A549 (cell line): ENCODE measurements around the gene SEC16B. TPM values are rescaled to one million over a fixed set of nuclear protein-coding genes. Genes with fewer than 3 reads are reported as not detected.

ENCODE experiments used
- ATAC-seq, 2 experiments: fragments of 200-7000 bp in 1 of 2; fragments of >200 bp in 1 of 2; cut with Nextera tagmentation in 1 of 2; cut with Tn5 transposase in 1 of 2; 3 replicates each; pipeline versions ENCODE4 v1.8.0 to v1.9.1; 2018 to 2020; ENCODE audit warnings: mild to moderate bottlenecking in 1 of 2, moderate library complexity in 1 of 2
- CTCF ChIA-PET: fragments of 300-600 bp; sonication (Branson Sonifier 250); formaldehyde crosslinking; extraction: SDS; loops from one replicate; lab custom pipeline; 2021; ENCODE audit warnings: antibody characterized with exemption, inconsistent platforms; lab: Yijun Ruan, JAX
- POLR2A ChIA-PET: fragments of 350-600 bp; formaldehyde crosslinking; extraction: SDS; loops from one replicate; lab custom pipeline; 2021; ENCODE audit warnings: antibody characterized with exemption, inconsistent platforms; lab: Yijun Ruan, JAX
- DNase-seq, 2 experiments: peaks; one replicate each; pipeline versions ENCODE4 v3.0.0 to v3.0.0-alpha.2; 2011 to 2016; ENCODE audit warnings: low read depth in 1 of 2, low spot score in 1 of 2
- FAIRE-seq: peaks from 2 replicates; lab custom pipeline; 2011; peaks lifted over from hg19 to GRCh38; lab: Jason Lieb, UNC
- H3K27ac ChIP-seq, 2 experiments: fragments of >200 bp; sonication (Bioruptor Twin); formaldehyde crosslinking; 3 replicates each; pipeline ENCODE4 v1.5.1; 2016 to 2017
- H3K4me1 ChIP-seq: fragments of >200 bp; sonication (Bioruptor Twin); formaldehyde crosslinking; 3 replicates; pipeline ENCODE4 v1.6.1; 2016
- H3K4me2 ChIP-seq: fragments of >200 bp; sonication (Bioruptor Twin); formaldehyde crosslinking; 3 replicates; pipeline ENCODE4 v1.6.1; 2016
- H3K4me3 ChIP-seq: fragments of >200 bp; sonication (Bioruptor Twin); formaldehyde crosslinking; 3 replicates; pipeline ENCODE4 v1.5.1; 2016
- H3K9me3 ChIP-seq: fragments of >200 bp; sonication (Bioruptor Twin); formaldehyde crosslinking; 3 replicates; pipeline ENCODE4 v1.6.1; 2016
- CEBPB ChIP-seq, 2 experiments: fragments of >200 bp in 1 of 2; sonication (Bioruptor Twin) in 1 of 2; formaldehyde crosslinking in 1 of 2; IDR thresholded peaks; 2 replicates each; pipeline ENCODE4 v1.6.1; 2012 to 2016
- EHMT2 ChIP-seq: fragments of 200-600 bp; sonication (generic); IDR thresholded peaks from 2 replicates; pipeline ENCODE4 v1.6.1; 2016; ENCODE audit warnings: antibody characterized with exemption, low read depth, mild to moderate bottlenecking, moderate library complexity
- FOSL2 ChIP-seq, 2 experiments: fragments of 450-650 bp in 1 of 2; fragments of >200 bp in 1 of 2; sonication (Bioruptor Twin) in 1 of 2; formaldehyde crosslinking; IDR thresholded peaks; 2 replicates each; pipeline versions ENCODE4 v1.5.0 to v1.6.1; 2016 to 2020; ENCODE audit warnings: mild to moderate bottlenecking in 1 of 2, moderate library complexity in 1 of 2
- GATA3 ChIP-seq: IDR thresholded peaks from 2 replicates; pipeline ENCODE4 v1.6.1; 2012; ENCODE audit warnings: borderline replicate concordance
- HDAC2 ChIP-seq: fragments of 200-600 bp; sonication (generic); IDR thresholded peaks from 2 replicates; pipeline ENCODE4 v1.6.1; 2016
- HOXB13 ChIP-seq: fragments of 250-450 bp; sonication (Bioruptor Pico); IDR thresholded peaks from 2 replicates; pipeline ENCODE4 v1.5.0; 2020; ENCODE audit warnings: low read depth, mild to moderate bottlenecking, moderate library complexity
- HOXB5 ChIP-seq: fragments of 250-450 bp; sonication (Bioruptor Pico); IDR thresholded peaks from 2 replicates; pipeline ENCODE4 v1.5.0; 2020; ENCODE audit warnings: mild to moderate bottlenecking, moderate library complexity
- JUNB ChIP-seq: fragments of >200 bp; sonication (Bioruptor Twin); formaldehyde crosslinking; IDR thresholded peaks from 2 replicates; pipeline ENCODE4 v1.6.1; 2016
- KDM1A ChIP-seq: fragments of 200-600 bp; sonication (generic); IDR thresholded peaks from 2 replicates; pipeline ENCODE4 v1.6.1; 2016; ENCODE audit warnings: low read depth, mild to moderate bottlenecking
- MAFK ChIP-seq: fragments of 450-650 bp; IDR thresholded peaks from 2 replicates; pipeline ENCODE4 v1.6.1; 2014; ENCODE audit not compliant: partially characterized antibody
- MYC ChIP-seq: IDR thresholded peaks from 2 replicates; pipeline ENCODE4 v1.6.1; 2012; ENCODE audit warnings: mild to moderate bottlenecking, inconsistent platforms, low read length, improper control_type of control experiment, borderline replicate concordance
- NFE2L2 ChIP-seq: fragments of 150-350 bp; conservative IDR thresholded peaks from 2 replicates; pipeline ENCODE4 v1.6.1; 2014; ENCODE audit warnings: low read length
- PHF8 ChIP-seq: fragments of 200-600 bp; sonication (generic); IDR thresholded peaks from 2 replicates; pipeline ENCODE4 v1.6.1; 2016; ENCODE audit warnings: low read depth, mild to moderate bottlenecking, antibody characterized with exemption, moderate library complexity, borderline replicate concordance
- POLR2A ChIP-seq: IDR thresholded peaks from 2 replicates; pipeline ENCODE4 v1.6.1; 2012; ENCODE audit warnings: mild to moderate bottlenecking, low read length
- POLR2AphosphoS2 ChIP-seq: conservative IDR thresholded peaks from 2 replicates; pipeline ENCODE4 v1.6.1; 2012; ENCODE audit warnings: low read length, improper control_type of control experiment, inconsistent platforms
- RFX5 ChIP-seq: fragments of 450-650 bp; IDR thresholded peaks from 2 replicates; pipeline ENCODE4 v1.7.1; 2014; ENCODE audit warnings: antibody characterized with exemption, mild to moderate bottlenecking, moderate library complexity
- TFCP2L1 ChIP-seq: fragments of 250-450 bp; sonication (Bioruptor Pico); IDR thresholded peaks from 2 replicates; pipeline ENCODE4 v1.5.0; 2021; ENCODE audit warnings: mild to moderate bottlenecking
- TP53 ChIP-seq: fragments of 250-450 bp; sonication (Bioruptor Pico); IDR thresholded peaks from 2 replicates; pipeline ENCODE4 v1.5.0; 2021; ENCODE audit warnings: mild to moderate bottlenecking, moderate library complexity
- ZC3H11A ChIP-seq: fragments of 450-650 bp; IDR thresholded peaks from 2 replicates; pipeline ENCODE4 v1.6.1; 2014; ENCODE audit warnings: antibody characterized with exemption, mild to moderate bottlenecking
- WGBS: methylation state at CpG from one replicate; pipeline ENCODE4 v1.1.6; 2017; ENCODE audit errors: missing lambda C conversion rate; 5-methylcytosine and 5-hydroxymethylcytosine counted together
- polyA plus RNA-seq, 4 experiments: library from polyadenylated mRNA; depleted of rRNA in 3 of 4; stranded (reverse); fragments of >200 nt; fragmentation: RNase III in 1 of 4; extraction: RNeasy Plus Mini Kit Qiagen cat#74134 plus additional on column Dnase treatment in 1 of 4; gene quantifications; 2 replicates in 3 of 4; 3 replicates in 1 of 4; pipeline ENCODE4 v1.2.3, GENCODE V29; 2011 to 2017
- TF ChIP-seq, protein P1 (sequence below): fragments of >200 bp; sonication (Bioruptor Twin); formaldehyde crosslinking; IDR thresholded peaks from 3 replicates; pipeline ENCODE4 v1.5.1; 2016
- TF ChIP-seq, protein P2 (sequence below): IDR thresholded peaks from 2 replicates; pipeline ENCODE4 v1.6.1; 2012; ENCODE audit warnings: low read depth, borderline replicate concordance
- TF ChIP-seq, protein P3 (sequence below): IDR thresholded peaks from 2 replicates; pipeline ENCODE4 v1.6.1; 2012
- TF ChIP-seq, protein P4 (sequence below): fragments of 250-450 bp; sonication (Bioruptor Pico); IDR thresholded peaks from 2 replicates; pipeline ENCODE4 v1.5.0; 2020; ENCODE audit warnings: low read depth, mild to moderate bottlenecking, moderate library complexity

The SEC16B gene
- polyA plus RNA-seq, 2 of the 4 experiments (the other 2 are of a cell fraction), result 1.3 to 2.6 TPM

DNA sequence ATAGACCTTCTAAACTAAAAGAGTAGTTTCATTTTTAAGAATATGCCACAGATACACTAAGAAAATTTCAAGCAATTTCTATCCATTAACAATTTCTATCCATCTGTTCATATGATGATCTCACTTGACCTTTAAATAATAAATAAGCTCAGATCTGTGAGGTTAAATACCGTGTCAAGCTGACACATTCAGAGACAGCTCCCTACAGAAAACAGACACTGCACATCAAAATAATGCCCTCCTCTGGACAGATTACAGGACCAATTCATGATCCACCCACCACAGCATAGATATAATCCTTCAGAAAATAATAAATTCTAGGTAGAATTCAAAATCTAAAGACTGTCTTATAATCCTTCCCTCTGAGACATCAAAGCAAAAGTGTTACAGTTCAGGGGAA is 49.4 kb upstream of the SEC16B start:
- Histone ChIP-seq H3K4me1 (peaks cover 13% of the 10 kb centered on the region; the same call in 1 of the 3 replicates), H3K4me3 (no peak overlapping the region), H3K9me3 (peaks cover 16% of the 10 kb centered on the region; the same call in 2 of the 3 replicates), H3K27ac (no peak overlapping the region), H3K4me2 (no peak overlapping the region)
- no peak for ATAC-seq
- ChIA-PET CTCF (interaction anchor here (4.3 kb wide), 1 partner anchor 12 kb away, joined by 14 read pairs; no protein-coding TSS in a partner anchor), POLR2A (no interaction called here)
- no peak for DNase-seq
- no peak for FAIRE-seq
- no peak for TF ChIP-seq POLR2AphosphoS2
- TF ChIP-seq HOXB13 (CRISPR knock-in tag), result no peak
- 82% methylated on average over 1 of the region's 1 CpG for WGBS

DNA sequence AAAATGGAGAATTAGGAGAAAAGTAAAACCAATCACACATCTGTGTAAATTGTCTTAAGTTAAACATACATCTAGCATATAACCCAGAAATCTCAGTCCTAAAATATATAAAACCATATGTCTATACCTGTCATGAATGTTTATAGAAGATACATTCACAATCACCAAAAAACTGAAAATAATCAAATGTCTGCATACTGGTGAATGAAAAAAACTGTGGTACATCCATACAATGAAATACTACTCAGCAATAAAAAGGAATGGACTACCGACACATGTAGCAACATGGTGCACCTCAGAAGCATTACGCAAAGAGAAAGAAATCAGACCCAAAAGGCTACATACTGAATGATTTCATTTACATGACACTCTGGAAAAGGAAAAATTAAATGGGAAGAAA is 47.7 kb upstream of the SEC16B start:
- DNase-seq, result no peak
- ATAC-seq, result no peak
- H3K4me1 ChIP-seq, result 0 out of 3 replicates have a peak, but pooled peaks cover 4% of the 10 kb centered on the region
- peak; percentile 7 for FAIRE-seq
- POLR2A ChIA-PET, result no interaction called here
- 92% methylated on average over 2 of the region's 2 CpGs for WGBS
- no peak overlapping the region for H3K4me3 ChIP-seq
- no peak overlapping the region for H3K4me2 ChIP-seq
- no peak overlapping the region for H3K27ac ChIP-seq
- CTCF ChIA-PET, result interaction anchor here (1.6 to 4.3 kb wide), 2 partner anchors 14 to 20 kb away, joined by 7 to 14 read pairs; no protein-coding TSS in a partner anchor
- H3K9me3 ChIP-seq, result peaks cover 16% of the 10 kb centered on the region; the same call in 2 of the 3 replicates
- TF ChIP-seq FOSL2 (IDR thresholded peaks at IDR 0.05) (no peak), FOSL2 (CRISPR knock-in tag; IDR thresholded peaks at IDR 0.05) (no peak), PHF8 (no peak), KDM1A (peak; percentile 75), ZC3H11A (no peak), MYC (no peak), EHMT2 (no peak), HDAC2 (no peak)
- TF ChIP-seq, protein P1, sequence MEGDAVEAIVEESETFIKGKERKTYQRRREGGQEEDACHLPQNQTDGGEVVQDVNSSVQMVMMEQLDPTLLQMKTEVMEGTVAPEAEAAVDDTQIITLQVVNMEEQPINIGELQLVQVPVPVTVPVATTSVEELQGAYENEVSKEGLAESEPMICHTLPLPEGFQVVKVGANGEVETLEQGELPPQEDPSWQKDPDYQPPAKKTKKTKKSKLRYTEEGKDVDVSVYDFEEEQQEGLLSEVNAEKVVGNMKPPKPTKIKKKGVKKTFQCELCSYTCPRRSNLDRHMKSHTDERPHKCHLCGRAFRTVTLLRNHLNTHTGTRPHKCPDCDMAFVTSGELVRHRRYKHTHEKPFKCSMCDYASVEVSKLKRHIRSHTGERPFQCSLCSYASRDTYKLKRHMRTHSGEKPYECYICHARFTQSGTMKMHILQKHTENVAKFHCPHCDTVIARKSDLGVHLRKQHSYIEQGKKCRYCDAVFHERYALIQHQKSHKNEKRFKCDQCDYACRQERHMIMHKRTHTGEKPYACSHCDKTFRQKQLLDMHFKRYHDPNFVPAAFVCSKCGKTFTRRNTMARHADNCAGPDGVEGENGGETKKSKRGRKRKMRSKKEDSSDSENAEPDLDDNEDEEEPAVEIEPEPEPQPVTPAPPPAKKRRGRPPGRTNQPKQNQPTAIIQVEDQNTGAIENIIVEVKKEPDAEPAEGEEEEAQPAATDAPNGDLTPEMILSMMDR, result no peak

DNA sequence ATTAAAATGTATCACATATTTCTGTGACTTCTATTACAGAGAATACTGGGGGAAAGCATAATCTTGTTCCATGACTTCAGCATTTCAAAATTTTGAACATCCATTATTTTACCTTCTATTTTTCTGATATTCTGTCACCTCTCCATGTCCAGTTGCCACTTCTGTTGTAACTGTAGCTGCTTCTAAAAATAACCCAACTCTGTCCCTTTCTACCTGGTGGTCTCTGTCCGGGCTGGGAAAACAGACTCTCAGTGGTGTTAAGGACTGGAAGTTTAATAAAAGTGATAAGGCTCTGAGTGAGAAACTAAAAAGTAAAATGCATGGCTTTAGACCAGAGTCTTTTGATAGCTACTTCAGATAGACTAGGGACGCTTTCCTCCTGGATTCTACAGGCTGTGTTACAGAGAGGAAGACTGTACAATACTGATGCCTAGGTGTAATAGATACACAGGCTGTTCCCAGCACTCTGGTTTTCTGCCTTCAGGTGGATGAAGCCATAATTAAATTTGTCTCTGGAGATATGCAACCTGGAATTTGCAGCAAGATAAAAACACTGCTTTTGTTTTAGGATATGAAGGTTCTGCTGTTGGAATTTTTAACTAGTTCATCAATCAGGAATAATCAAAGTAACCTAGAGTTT is 42.1 kb upstream of the SEC16B start:
- no peak for FAIRE-seq

More for the DNA sequence above, 42.1 kb upstream of the SEC16B start:
- Histone ChIP-seq H3K27ac (no peak overlapping the region), H3K9me3 (0 out of 3 replicates have a peak, but pooled peaks cover 5% of the 10 kb centered on the region)
- POLR2A ChIA-PET, result no interaction called here
- ATAC-seq (peak; percentile 51 to 56; a peak in 3 of 6 replicates), DNase-seq (no peak)
- TF ChIP-seq NFE2L2 (no peak), HOXB5 (no peak), RFX5 (no peak), TFCP2L1 (CRISPR knock-in tag) (no peak), FOSL2 (IDR thresholded peaks at IDR 0.05) (no peak), FOSL2 (CRISPR knock-in tag; IDR thresholded peaks at IDR 0.05) (no peak), JUNB (no peak), HOXB13 (CRISPR knock-in tag) (no peak), CEBPB (IDR thresholded peaks at IDR 0.05) (no peak), GATA3 (no peak), PHF8 (no peak), TP53 (no peak), MYC (no peak), MAFK (no peak), POLR2A (no peak)
- TF ChIP-seq, protein P2, sequence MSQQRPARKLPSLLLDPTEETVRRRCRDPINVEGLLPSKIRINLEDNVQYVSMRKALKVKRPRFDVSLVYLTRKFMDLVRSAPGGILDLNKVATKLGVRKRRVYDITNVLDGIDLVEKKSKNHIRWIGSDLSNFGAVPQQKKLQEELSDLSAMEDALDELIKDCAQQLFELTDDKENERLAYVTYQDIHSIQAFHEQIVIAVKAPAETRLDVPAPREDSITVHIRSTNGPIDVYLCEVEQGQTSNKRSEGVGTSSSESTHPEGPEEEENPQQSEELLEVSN, result no peak
- TF ChIP-seq, protein P3, sequence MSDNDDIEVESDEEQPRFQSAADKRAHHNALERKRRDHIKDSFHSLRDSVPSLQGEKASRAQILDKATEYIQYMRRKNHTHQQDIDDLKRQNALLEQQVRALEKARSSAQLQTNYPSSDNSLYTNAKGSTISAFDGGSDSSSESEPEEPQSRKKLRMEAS, result no peak
- TF ChIP-seq, protein P4, sequence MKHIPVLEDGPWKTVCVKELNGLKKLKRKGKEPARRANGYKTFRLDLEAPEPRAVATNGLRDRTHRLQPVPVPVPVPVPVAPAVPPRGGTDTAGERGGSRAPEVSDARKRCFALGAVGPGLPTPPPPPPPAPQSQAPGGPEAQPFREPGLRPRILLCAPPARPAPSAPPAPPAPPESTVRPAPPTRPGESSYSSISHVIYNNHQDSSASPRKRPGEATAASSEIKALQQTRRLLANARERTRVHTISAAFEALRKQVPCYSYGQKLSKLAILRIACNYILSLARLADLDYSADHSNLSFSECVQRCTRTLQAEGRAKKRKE, result no peak
- TF ChIP-seq, all 56 proteins: peak for 0
- 77% methylated on average over 2 of the region's 2 CpGs for WGBS
- Histone ChIP-seq H3K4me2 (peak overlapping the region; percentile 45), H3K4me1 (peaks cover 15% of the 10 kb centered on the region), H3K4me3 (no peak overlapping the region)
- CTCF ChIA-PET, result interaction anchor here (0.6 to 1.5 kb wide), 5 partner anchors 15 to 144 kb away, joined by 3 to 6 read pairs (median 4); no protein-coding TSS in a partner anchor
